Endothelial cell of hepatic sinusoid (primary cell): Measurements from ENCODE around the gene SLC22A13.
"Not testable (repeated sequence)": the region's sequence is repeated elsewhere in the genome, so short reads cannot be mapped to it uniquely, and the experiment has no call there.

Experiments used
- in situ Hi-C: cut with HindIII; loops from 2 replicates; pipeline ENCODE4 v1.10.0; 2017; ENCODE audit warnings: low sequenced_read_pairs

SLC22A13 gene

GRCh38 chr3:38265604-38266307 is at the start of gene SLC22A13:
TSS of gene SLC22A13 (plus strand) at chr3:38265812. CDS start at chr3:38265861, 49 bp downstream.
- in situ Hi-C loops: no loop called here

GRCh38 chr3:38219609-38220197 is 45.9 kb upstream of the SLC22A13 start:
- in situ Hi-C loops: no loop called here

GRCh38 chr3:38221005-38221404 is 44.6 kb upstream of the SLC22A13 start:
- in situ Hi-C loops: no loop called here

GRCh38 chr3:38222032-38222634 is 43.5 kb upstream of the SLC22A13 start:
- in situ Hi-C loops: no loop called here

GRCh38 chr3:38224357-38224756 is 41.3 kb upstream of the SLC22A13 start:
- in situ Hi-C loops: no loop called here

GRCh38 chr3:38226273-38226672 is 39.3 kb upstream of the SLC22A13 start:
- in situ Hi-C loops: no loop called here

- in situ Hi-C loops: no loop called here
These were observed 37.6 kb upstream of the SLC22A13 start for GRCh38 chr3:38227989-38228388.

- in situ Hi-C loops: no loop called here
These were observed 36.6 kb upstream of the SLC22A13 start for GRCh38 chr3:38229036-38229435.

- in situ Hi-C loops: loop anchor here (5.0 kb wide), 1 partner anchor 50 kb away; the partner anchor contains the start of gene SLC22A14
These were observed 32.9 kb upstream of the SLC22A13 start for GRCh38 chr3:38232701-38233100.

- in situ Hi-C loops: no loop called here
These were observed 30.1 kb upstream of the SLC22A13 start for GRCh38 chr3:38235466-38235865.

- in situ Hi-C loops: no loop called here
These were observed 27.1 kb upstream of the SLC22A13 start for GRCh38 chr3:38238416-38239008.

GRCh38 chr3:38242812-38243211 is 22.8 kb upstream of the SLC22A13 start:
- in situ Hi-C loops: not testable (repeated sequence)

GRCh38 chr3:38245930-38246329 is 19.7 kb upstream of the SLC22A13 start:
- in situ Hi-C loops: no loop called here

GRCh38 chr3:38247366-38248035 is 18.1 kb upstream of the SLC22A13 start:
- in situ Hi-C loops: no loop called here

- in situ Hi-C loops: no loop called here
These were observed 15.4 kb upstream of the SLC22A13 start for GRCh38 chr3:38250198-38250597.

- in situ Hi-C loops: no loop called here
These were observed 14.4 kb upstream of the SLC22A13 start for GRCh38 chr3:38251197-38251596.

- in situ Hi-C loops: no loop called here
These were observed 11.9 kb upstream of the SLC22A13 start for GRCh38 chr3:38253704-38254103.

GRCh38 chr3:38254872-38255271 is 10.7 kb upstream of the SLC22A13 start:
- in situ Hi-C loops: no loop called here

- in situ Hi-C loops: no loop called here
These were observed 10.0 kb upstream of the SLC22A13 start for GRCh38 chr3:38255627-38256026.

- in situ Hi-C loops: no loop called here
These were observed 8.0 kb upstream of the SLC22A13 start for GRCh38 chr3:38257583-38257982.

- in situ Hi-C loops: no loop called here
These were observed 5.1 kb upstream of the SLC22A13 start for GRCh38 chr3:38260474-38260873.
